GM18502 (cell line): ENCODE measurements around the gene ALPI.

Source experiments
- ATAC-seq: cut with Tn5 transposase; IDR thresholded peaks from one replicate; pipeline ENCODE4 v1.9.1; 2021; ENCODE audit warnings: mild to moderate bottlenecking; ENCODE audit not compliant: unreplicated experiment, poor library complexity

ALPI gene

DNA sequence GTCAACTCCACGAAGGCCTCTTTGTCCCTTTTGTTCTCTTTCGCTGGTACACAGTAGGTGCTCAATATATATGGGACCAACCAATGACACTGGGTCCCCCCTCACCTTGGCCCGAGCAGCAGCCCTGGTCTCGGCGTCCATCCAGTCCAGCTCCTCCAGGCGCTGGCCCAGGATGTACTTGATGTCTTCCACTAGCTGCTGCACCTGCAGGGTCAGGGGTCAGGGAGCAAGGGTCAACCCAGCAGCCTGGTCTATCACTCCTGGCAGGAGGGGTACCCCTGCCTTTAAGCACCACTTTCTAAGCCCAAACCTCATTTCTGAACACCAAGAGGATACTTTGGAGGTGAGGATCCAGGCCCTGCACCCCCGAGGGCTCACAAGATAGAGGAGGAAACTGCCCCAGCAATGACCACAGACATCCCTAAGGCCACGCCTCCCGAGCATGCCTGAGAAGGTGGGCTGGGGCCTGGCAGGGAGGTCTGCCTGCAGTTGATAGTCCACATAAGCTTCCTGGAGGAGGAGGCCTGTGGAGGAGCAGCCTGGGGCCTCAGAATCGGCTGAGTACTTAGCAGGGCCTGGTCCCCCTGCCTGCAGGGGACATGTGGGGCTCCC lies 27.5 kb downstream of the ALPI start:
- ATAC-seq: no peak

DNA sequence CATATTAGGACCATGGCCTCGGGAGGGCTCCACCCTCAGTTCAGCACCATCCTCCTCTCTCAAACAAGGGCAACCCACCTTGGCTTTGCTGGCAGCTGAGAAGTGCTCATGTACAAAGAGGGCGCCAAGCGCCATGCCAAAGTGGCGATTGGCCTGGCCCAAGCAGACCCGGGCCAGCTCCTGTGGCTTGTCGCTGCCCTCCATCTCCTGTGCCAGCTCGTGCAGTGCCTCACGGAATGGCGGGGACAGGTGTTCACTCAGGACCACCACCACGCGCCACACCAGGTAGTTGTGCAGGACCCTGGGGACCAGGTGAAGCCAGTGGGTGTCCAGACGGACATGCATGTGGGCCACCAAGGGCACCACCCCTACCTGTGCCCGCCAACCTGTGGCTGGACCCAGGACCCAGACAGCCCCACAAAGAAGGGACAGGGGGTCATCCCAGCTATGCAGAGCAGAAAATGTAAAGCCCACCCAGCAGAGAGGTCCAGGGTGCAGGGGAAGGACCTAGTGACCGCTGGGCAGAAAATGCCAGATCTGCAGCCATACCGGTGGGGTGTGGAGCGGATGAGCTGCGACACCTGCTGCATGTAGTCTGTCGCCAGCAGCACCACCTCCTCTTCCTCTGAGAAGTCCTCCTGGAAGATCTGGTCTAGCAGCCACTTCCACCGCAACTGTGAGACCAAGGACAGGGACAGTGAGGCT lies 28.1 kb downstream of the ALPI start:
- ATAC-seq: no peak

DNA sequence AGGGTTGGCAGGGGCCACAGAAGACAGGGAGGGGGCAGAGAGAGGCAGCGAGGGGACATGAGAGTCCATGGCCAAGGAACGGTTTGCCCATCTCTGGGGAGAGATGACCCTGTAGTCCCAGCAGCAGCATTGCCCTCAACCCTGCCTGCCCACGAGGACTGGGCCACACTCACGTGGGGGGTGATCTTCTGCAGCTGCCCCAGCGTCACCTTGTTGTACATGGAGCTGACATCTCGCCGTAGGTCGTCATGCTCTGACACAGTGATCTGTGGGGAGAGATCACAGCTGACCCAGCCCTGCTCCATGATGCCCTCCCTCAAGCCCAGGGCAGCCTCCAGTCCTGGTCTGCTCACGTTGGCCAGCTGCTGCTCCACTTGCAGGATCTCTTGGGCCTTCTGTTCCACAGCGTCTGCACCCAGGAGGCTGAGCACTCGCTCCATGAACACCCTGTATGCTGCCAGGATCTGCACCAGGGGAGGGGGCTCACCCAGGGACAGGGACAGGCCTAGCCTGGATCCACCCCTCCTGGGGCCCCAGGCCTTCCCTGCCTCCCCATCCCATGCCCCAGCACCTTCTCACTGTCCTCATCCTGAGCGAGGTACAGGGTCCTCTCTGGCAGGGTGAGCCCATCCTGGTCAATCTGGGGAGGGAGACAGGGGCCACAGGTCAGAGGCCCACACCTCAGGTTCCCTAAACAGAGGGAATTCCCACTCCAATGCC lies 28.8 kb downstream of the ALPI start:
- no peak for ATAC-seq

DNA sequence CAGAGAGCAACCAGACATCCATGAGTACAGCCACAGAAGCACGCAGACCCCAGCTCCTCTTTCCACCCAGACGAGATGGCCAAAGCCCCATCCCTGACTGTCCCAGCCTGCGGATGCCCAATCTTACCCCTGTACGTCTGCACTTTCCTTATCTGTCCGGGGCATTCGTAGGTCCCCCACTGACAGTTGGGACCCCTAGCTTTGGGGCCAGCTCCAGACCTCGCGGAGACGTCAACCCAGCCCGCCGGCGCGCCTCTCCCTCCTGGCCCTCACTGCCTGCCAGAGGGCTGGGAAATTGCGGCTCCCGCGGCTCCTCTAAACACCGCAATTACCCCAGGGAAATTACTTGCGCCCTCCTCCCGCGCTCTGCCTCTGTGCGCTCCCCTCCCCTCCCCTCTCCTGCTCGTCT lies 29.4 kb downstream of the ALPI start:
- no peak for ATAC-seq

DNA sequence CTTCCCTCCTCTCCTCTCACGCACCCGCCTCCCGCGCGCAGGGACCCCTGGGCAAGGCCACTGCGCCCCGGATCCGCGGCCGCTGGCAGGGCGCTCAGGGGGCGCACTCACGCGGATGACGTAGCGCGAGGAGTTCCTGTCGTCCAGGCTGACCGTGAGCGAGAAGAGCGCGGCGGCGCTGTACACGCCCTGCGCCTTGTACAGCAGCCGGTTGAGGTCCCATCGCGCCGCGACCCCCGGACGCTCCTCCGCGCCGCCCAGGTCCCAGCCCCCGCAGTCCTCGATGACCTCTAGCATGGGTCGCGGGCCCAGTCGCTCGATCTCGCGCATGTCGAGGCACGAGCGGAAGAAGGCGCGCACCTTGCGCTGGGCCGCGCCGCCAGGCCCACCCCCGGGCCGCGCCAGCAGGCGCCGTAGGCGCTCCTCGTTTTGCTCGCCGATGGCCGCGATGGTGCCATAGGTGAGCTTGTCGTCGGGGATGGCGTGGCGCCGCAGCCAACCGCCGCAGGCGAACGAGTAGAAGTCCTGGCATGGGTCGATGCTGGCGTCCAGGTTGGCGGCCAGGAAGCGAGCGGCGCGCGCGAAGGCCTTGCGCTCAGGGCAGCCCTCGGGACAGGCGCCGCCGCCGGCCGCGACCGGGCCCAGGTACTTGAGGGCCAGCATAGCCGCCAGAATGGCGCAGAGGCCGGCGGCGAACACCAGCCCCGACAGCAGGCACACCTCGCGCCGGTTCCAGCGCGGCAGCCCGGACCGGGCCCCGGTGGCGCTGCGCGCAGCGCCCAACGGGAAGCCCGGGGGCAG lies 30.0 kb downstream of the ALPI start:
- ATAC-seq: no peak

DNA sequence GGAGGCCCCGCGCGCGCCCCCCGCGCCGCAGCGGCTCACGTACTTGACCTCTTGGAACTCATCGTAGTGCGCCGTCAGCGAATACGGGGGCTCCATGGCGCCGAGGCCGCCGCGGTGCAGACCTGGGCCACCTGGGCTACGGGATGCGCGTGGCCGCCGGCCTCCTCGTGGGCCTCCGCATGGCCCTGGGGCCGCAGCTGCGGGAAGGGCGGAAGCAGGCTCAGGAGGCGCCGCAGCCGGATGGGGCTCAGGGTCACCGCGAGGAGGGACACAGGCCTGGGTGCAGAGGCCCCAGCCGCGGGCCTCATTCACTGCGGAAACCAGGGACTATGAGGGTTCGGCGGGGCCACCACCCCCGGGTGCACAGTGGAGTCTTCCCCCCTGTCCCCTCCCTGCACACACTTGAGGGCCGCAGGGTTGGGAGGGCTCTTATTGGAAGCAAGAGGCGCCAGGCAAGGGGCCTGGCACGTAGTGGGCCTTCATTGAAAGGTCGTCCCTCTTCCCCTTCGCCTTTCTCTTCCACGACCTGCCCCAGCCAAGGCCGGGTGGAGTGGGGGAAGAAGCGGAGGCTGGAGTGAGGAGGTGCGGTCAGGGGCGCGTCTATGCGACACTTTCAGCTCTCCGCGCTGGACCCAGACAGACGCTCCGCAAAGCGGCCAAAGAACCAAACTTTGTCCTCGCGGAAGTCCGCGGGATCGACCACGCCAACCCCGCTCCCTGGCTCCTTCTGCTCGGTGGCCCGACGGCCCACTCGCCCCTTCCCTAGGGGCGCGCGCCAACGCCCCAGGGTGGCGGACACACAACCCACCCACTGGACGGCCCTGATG lies 30.8 kb downstream of the ALPI start:
- no peak for ATAC-seq

DNA sequence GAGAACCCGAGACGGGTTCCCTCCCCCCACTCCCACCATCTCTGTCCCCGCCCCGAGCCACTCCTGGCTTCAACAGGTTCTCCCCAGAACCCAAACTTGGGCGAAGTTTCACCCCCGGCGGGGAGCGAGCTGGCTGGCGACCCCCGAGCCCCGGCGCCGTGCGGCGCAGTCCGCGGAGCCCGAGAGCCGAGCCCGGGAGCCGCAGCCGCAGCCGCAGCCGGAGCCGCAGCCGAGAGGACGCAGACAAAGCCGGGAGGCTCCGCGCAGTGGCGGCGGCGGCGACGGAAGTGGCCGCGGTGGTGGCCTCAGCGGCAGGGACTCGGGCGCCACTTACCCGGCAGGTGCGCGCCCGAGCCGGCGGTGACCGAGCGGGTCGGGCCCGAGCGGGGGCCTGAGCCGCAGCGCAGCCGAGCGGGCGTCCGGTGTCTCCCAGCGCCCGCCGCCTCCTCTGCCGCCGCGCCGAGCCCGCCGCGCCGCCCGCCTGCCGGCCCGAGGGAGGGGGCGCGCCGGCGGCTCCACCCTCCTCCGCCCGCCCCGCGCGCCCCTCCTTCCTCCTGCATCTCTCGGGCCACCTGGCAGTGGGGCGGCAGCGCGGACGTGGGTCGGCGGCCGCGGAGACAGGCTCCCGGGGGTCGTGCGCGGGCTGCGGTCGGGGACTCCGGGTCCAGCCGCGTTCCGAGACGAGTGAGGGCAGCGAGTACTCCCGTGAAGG lies 31.6 kb downstream of the ALPI start, which contains the start of gene ECEL1:
ECEL1 (minus strand) TSS at position 450 of the 712 bp plus-strand sequence. CDS start 1,181 bp downstream, outside the sequence.
- ATAC-seq: no peak

DNA sequence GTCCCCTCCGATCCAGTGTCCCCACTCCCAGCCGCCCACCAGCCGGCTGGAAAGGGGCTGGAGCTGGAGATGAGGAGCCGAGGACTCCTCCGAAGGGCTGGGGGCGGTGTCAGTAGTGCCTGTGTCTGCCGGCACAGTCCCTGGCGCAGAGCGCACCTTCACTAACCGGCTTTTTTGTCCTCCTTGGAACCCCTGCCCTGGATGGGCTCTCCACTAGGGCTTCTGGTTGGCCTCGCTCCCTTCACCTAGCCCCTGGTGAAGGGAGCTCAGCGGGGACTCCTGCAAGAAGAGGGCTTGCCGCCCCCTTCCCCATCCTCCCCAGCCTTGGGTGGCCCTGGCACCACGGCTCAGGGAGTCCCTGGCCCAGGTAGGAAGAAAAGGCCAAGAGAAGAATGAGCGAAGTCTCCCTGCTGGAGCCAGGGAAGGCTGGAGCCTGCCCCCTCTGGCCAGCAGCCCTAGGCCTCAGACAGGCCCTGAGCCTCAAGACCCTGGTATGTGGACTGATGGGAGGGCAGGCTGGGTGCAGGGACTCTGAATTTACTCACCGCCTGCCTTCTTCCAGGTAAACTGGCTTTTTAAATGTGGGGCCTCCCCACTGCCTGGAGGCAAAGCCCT lies 32.3 kb downstream of the ALPI start:
- ATAC-seq: no peak

DNA sequence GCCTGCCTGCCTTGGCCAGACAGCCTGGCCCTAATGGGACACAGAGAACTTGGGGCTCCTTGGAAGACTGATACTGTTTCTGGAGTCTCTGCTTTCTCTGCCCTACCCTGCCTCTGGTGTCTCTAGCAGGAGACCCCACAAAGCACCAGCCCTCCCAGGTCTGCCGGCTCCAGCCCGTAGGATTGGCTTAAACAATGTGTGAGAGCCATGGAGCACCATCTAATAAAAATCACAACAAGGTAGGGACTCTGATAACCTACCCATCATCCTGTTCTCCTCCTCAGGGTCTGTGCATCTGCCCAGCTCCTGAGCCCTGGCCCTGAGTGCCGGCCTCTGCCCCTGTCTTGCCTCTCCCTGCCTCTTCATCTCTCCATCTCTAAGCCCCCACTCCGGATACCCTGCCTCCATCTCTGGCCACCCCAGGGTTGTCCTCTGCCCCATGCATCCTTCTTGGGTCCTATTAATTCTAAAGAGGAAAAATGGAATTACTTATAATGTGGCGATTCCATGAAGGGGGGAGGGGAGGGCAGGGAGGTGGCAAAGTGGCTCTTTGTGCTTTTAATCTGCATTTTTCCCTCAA lies 32.9 kb downstream of the ALPI start:
- ATAC-seq: no peak

DNA sequence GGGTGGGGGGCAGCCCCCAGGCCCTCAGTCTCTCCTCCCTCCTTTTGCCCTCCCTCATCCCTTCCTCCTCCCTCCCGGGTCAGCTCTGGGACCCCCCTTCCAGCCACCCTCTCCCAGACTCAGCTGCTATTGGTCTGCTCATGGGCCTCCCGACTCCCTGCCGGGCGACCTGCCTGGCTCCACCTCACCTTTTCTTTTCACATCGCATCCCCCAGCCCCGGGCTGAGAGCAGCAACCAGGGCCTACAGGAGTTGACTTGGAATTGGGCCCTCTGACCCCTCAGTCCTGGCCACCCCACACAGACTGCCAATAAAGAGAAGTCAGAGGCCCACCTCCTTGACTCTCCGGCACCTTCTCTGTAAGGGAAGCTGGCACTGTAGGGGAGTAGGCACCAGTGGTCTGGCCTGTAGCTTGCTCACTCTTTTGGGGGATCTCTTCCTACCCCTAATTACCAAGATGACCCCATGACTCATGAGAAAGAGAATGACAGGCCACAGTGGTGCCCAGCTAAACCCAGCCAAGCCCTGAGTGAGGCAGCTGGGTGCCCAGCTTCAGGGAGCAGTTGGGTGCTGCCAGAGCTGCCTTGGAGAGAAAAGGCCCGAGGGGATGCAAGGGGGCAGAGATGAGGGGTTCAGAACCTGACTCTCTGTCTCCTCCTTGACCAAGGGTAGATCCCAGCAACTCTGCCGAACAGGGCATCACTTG lies 33.7 kb downstream of the ALPI start:
- ATAC-seq: no peak

DNA sequence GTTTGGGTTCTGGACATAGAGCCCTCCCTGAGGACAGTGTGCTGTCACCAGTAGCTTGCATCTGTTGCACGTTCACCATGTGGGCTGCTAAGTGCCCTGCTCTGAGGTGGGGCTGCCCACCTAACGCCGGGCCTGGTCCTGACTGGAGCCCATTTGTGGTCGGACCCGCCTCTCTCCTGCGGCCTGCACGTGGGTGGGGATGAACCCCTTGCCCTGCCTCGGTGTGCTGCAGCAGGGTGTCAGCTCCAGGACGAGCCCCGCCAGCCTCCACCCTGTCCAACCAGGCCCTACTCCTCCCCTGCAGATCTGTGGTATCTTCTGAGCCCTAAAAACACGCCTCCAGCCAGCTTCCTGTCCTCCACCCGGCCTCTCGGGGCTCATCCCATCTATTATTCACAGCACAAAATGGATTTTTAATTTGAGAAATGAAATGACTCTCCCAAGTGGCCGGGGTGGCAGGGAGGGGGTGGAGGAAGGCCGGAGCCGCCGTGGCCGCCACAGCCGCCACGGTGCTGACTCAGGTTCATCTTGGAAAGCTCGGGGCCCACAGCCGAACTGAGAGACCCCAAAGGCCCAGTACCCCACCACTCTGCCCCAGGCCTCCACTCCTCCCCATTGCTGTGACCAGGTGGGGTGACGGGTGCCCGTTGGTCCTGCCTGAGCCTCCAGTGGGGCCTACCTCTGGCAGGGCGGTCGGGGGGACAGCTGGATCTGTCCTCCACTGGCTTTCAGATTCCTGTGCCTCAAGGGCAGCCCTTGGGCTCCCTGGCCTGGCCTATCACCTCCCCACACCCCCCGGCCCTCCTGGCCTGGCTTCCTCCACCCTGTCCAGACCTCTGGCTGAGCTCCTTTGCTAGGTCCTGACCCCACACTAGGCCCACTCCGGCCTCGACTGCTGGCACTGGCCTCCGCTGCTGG lies 34.5 kb downstream of the ALPI start:
- no peak for ATAC-seq

DNA sequence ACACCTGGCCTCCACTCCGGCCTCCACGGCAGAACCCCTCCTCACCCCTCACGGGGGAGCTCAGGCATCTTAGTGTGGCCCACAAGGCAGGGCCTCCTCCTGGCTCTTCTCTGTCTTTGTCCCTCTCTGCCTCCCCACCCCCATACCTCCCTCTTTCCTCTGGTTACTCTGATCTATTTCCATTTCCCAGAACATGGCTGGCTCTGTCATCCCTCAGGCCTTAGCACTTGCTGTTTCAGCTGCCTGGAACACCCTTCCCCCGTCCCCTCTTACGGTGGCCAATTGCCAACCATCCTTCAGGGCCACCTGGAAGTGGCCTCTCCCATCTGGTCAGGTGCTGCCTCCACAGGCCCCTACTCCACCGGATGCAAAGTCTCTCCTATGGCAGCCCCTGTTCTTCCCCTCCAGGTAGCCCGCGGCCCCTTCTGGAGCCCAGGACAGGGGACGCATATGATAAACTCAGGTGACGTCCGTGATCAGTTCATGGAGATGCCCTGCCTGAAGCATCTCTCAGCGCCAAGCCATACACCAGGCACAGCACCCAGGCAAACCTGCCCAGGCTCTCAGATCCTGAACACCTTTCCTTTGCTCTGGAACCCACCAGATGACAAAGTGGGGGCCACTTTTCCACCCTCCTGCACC lies 35.3 kb downstream of the ALPI start:
- no peak for ATAC-seq

DNA sequence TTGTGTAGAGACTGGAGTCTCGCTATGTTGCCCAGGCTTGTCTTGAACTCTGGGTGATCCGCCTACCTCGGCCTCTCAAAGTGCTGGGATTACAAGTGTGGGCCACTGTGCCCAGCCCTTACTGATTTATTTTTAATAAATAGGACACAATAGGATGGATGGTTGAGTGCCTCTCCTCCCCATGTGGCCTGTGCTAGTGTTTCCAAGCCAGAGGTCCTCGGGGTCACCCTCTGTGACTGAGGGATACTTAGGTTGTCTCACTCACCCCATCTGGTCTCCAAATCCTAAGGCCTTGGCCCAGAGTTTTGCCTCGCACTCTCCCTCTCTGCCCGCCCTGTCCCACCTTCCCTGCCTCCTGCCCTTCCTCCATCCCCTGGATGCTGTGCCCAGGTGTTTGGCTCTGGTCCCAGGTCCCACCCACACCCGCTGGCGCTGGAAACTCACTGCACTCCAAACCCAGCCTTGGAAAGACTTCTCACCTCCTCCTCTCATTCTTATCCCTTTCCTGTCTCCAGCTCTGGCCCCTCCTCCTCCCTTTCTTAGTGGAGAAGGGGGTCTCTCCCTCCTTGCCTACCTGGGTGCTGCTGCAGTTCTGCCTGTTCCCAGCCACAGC lies 36.4 kb downstream of the ALPI start:
- ATAC-seq: no peak

DNA sequence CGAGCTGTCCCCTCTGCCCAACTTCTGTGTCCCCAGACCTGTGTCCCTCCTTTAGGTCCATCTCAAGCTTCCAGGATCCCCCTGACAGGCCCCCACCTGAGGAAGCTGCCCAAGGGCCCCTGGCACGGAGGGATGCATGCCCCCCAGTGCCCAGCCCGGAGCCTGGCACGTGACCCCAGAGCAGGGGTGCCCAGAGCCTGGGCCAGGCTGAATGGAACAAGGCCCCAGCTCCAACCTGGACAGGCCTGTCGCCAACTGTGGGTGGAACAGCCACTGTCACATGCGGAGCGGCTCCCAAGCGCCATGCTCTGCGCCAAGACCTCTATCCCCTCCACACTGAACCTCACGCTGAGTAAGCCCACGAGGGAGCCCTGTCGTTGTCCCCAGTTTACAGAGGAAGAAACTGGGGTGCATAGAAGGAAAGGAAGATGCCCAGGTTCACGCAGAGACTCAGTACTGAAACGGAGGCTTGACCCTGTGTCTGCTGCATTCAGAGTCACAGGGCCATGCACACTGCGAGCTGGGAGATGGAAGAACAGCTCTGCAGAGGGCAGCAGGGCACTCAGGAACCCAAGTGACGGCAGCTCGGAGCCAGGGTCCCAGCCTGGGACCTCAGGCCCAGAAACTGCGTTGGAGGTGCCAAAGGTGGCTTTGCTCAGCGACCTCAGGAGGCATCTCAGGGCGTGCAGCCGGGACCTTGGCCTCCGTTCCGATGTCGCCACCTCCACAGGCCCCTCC lies 37.2 kb downstream of the ALPI start:
- no peak for ATAC-seq
